GM21528 (cell line): ENCODE data around the gene LRWD1.

ENCODE experiments used
- ATAC-seq: cut with Tn5 transposase; IDR thresholded peaks from one replicate; pipeline ENCODE4 v1.9.1; 2021; ENCODE audit warnings: mild to moderate bottlenecking, moderate library complexity; ENCODE audit not compliant: unreplicated experiment, low FRiP score

The LRWD1 gene

DNA sequence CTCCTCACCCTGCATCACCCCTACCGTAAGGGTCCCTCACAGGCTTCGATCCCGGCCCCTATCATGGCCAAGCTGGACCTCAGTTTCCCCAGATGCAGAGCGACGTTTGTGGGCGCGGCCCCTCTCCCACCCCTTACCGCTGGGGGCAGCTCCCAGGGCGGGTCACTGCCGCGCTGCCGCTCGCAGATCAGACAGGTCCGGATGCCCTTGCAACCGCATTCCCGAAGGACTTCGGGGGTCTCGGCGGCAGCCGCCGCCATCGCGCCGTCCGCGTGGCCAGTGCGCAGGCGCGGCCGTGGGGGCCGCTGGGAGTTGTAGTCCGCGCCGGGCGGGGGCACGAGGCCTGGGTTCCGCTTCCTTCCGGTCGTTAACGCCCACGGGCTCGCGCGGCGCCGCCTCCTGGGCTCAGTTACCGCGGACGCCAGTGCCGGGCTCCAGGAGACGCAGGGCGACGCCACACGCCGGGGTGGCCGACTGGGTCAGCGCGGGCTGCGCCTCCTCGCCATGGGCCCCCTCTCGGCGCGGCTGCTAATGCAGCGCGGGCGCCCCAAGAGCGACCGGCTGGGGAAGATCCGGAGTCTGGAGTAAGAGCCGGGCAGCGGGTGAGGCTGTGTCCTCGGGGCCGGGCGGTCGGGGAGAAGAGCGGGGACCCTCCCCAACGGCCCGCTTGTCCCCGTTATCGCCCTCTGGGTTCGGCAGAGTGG is at the start of gene LRWD1, which contains the start of gene ALKBH4:
LRWD1 (plus strand) TSS at position 408 of the 704 bp plus-strand sequence; CDS start at position 505, 97 bp downstream.
ALKBH4 (minus strand) TSS at position 287 of the 704 bp plus-strand sequence; CDS start at position 260, 27 bp downstream.
- peak; percentile 74 for ATAC-seq

- no peak for ATAC-seq
These were observed 49.0 kb upstream of the LRWD1 start for GRCh38 chr7:102415685-102416225.

GRCh38 chr7:102416406-102416805 is 48.4 kb upstream of the LRWD1 start:
- no peak for ATAC-seq

DNA sequence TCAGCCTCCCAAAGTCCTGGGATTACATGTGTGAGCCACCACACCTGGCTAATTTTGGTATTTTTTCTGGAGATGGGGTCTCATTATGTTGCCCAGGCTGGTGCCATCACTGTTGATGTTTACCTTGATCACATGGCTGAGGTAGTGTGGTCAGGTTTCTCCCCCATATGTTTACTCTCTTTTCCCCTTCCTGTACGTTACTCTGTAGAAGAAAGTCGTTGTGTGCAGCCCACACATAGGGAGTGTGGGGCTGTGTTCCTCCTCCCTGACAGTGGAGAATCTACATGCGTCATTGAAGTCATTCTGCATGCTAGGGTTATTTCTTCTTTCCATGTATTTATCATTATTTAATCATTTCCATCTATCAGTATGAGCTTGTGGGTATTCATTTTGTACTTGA is 47.7 kb upstream of the LRWD1 start:
- ATAC-seq: no peak

DNA sequence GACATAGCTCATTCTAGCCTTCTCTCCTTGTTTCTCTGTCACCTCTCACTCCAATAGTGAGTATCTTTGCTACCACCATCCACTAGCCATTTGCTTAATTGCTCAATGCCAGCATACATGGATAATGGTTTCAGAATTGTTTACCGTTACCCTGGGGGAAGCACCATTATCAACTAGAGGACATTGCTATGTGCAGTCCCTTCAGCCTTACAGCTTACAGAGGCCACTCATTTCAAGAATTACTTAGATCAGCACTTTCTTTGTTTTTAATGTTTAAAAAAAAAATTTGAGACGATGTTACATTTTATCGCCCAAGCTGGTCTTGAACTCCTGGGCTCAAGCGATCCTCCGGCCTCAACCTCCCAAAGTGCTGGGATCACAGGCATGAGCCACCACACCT is 46.2 kb upstream of the LRWD1 start:
- ATAC-seq: no peak

GRCh38 chr7:102421706-102422240 is 43.0 kb upstream of the LRWD1 start:
- no peak for ATAC-seq

DNA sequence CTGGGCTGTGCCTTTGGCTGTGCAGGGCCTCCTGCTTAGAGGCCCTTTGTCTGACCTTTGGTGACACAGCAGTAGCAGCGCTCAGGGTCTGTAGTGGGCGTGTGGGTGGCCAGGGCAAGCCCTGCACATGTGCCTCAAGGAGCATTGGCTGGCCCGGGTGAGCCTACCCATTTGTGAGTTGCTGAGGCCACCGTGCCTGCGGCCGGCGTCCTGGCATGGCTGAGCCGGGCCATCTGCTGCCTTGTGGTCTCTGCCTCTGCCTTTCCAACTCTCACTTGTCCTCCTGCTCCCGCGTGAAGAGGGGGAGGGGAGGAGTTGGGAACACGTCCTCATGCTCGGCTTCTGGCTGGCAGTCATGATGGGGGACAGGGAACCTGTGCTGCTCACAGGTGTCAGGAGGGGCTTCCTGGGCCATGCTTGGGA is 40.6 kb upstream of the LRWD1 start:
- no peak for ATAC-seq

GRCh38 chr7:102424787-102425218 is 40.0 kb upstream of the LRWD1 start:
- ATAC-seq: no peak

DNA sequence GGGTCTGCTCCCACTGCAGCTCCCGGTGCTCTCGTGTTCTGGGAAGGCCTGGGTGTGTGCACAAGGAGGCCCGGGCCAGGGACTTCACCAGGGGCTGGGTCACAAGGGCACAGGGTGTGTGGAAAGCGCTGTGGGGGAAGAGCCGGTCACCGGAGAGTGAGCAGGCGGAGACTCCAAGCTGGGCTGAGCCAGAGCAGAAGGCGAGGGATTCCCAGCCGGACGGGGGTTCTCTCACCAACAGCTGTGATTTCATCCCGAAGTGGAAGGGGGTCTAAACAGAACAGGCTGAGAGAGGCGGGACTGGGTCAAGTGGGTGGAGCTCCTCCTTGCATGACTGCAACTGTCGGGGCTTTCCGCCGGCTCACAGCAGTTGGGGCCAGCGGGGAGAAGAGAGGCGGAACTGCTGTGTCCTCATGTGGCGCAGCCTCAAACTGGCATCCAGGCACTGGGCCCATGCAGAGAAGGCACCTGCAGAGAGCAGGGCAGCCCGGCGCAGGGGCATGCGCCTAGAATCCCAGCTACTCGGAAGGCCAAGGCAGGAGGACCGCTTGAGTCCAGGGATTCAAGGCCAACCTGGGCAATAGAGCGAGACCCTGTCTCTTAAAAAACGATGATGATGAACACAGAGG is 39.0 kb upstream of the LRWD1 start:
- ATAC-seq: peak; percentile 65

DNA sequence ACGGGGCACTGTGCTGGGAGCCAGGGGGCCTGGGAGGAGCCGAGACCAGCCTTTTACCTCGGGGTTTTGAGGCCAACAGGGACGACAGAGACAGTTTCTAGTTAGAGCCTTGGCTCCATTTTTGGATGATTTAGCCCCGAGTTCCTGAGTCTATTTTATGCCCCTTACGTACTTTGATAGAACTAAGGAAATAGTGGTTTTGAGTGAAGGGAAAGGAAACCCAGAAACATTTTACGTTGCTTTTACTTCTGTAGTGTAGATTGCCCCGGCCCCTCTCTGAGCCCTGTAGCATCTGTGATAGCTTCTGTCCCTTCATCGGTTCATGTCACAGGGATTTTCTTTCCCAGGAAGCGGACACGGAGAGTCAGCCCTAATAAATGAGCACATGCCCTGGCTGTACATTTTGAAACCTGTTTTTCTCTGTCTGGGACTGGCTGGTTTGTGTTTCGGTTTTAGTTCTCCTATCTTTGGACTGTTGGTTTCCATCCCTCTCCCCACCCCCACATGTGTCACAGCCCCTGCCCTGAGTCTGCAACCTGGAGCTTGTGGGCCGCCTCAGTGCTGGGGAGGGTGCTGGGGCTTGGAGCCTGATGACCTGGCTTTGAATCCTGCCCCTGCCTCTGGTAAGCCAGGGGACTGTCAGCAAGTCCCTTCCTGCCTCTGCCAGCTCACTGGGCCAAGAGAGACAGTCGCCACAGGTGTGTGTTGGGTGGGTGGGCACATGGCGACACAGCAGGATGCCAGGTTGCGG is 38.3 kb upstream of the LRWD1 start:
- peak; percentile 47 for ATAC-seq

DNA sequence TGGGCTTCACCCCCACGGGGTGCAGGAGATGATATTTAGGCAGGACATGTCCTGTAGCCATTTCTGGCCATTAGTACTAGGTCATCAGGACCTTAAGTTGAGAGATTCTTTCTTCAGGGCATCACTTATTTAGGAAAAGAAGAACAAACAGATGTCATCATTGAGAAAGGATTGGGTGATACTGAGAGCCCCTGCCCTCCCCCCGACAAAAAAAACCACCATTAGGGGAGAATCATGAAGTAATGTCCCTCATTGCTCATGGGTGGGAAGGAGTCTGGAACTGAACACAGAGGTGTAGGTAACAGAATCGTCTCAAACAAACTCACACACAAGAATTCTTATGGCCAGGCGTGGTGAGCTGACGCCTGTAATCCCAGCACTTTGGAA is 37.8 kb upstream of the LRWD1 start:
- no peak for ATAC-seq

DNA sequence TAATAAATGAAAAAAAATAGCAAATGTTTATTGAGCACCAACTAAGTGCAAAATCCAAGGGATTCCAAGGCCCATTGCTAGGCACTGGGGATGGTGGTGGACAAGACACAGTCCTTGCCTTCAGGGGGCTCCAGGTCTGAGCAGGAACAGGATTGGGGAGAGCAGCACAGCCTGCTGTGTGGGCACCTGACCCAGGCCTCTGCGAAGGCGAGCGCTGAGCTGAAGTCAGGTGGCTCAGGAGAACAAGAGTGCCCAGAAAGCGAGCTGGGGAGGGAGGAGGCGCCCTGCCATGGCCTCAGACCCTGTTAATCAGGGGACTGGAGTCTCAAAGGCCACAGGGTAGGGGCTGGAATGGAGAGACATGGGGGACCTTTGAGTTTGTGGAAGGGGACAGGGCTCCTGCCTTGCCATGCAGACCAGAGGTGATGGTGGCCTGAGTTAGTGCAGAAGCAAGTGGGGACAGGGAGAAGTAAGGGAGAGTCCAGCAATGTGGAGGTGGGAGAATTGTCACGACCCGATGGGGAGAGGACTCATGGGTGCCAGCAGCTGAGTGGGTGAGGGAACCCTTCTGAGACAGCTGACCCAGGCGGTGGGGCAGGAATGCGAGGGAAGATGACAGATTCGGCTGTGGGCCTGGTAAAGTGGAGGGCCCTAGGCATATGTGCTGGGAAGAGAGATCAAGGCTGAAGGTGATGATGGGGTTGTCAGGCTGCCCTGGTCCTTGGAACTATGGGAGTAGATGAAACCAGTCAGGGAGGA is 35.5 kb upstream of the LRWD1 start:
- ATAC-seq: no peak

GRCh38 chr7:102431617-102432298 is 33.0 kb upstream of the LRWD1 start:
- ATAC-seq: peak; percentile 33

- ATAC-seq: peak; percentile 34
These were observed 32.2 kb upstream of the LRWD1 start for GRCh38 chr7:102432442-102433218.

DNA sequence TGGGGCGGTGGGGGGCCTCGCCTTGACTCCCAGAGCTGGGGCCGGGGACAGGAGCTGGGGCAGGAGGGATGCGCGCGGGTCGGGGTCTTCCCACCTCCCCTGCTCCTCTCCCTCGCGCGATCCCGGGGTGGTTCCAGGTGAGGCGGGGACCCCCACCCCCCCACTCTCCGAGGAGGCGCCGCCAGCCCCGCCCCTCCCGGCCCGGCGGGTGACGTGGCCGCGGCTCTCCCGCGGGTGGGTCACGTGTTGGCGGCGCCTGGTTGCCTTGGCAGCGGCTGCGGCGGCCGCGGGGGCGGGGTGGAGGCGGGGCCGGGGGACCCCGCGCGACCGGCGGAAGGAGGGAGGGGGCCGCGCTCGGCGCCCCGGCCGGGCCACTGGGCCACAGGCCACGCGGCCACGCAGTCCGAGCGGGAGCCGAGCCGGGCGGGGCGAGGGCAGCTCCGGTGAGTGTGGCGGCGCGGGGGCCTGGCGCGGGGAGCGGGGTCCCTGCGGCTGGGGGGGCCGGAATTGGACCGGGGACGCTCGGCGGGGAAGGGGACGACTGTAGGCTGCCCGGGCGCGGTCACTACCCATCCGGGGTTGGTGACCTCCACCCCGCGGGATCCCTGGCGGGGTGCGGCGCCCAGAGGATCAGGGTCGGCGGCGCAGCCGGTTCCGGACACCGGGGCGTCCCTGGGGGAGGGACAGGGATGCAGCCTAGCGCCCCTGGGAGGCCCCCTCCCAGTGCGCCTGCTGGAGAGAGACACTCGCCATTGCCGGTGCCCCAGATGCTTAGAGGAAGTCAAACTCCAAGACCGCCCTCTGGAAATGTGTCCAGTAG is 31.4 kb upstream of the LRWD1 start, which contains the start of gene ORAI2:
ORAI2 (plus strand) TSS at position 357 of the 820 bp plus-strand sequence. CDS start 5,382 bp downstream, outside the sequence.
- ATAC-seq: peak; percentile 55

GRCh38 chr7:102434039-102434486 is 30.7 kb upstream of the LRWD1 start:
- ATAC-seq: no peak

- ATAC-seq: no peak
These were observed 28.7 kb upstream of the LRWD1 start for GRCh38 chr7:102436118-102436517.
